ENCODE measurements around the gene KRT14.
"Not testable (repeated sequence)": the region's sequence is repeated elsewhere in the genome, so short reads cannot be mapped to it uniquely, and the experiment has no call there.

The KRT14 gene

DNA sequence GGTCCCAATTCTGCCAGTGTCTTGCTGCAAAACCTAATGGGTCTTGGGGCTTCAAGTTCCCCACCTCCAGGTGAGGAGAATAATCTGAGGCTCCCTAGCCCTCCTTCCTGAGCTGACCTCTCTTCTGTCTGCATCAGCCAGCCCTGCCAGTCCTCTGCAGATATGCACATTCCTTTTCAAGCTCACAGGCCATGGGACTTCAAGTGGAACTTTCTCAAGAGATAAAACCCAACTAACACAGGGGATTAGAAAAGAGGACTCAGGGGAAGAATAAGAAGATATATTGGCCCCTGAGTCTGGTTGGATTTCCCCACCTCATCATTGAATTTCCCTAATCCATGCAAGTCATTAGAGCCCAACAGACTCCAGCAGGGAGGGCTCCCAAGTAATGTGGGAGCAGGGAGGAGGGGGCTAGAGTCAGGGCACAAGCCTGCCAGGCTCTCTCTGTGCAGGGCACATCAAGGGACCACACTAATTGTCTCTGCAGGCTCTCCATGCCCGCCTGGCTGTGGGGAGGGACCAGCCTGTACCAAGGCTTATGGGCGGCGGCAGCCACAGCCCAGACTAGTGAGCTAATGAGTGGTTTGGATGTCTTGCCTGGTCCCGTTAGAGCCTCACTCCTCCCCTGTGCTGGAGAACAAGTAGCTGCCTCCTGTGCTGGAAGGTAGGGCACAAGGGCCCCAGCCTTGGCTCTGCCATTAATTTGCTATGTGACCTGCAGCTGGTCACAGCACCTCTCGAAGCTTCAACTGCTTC lies 1.2 kb downstream of the KRT14 start:
- TF ChIP-seq CTCF (IDR thresholded peaks at IDR 0.05; ENCODE audit: borderline replicate concordance, insufficient read depth, low read depth, low read length) = no peak
- no peak overlapping the region for H3K4me3 ChIP-seq (ENCODE audit: low read depth, low read length)

DNA sequence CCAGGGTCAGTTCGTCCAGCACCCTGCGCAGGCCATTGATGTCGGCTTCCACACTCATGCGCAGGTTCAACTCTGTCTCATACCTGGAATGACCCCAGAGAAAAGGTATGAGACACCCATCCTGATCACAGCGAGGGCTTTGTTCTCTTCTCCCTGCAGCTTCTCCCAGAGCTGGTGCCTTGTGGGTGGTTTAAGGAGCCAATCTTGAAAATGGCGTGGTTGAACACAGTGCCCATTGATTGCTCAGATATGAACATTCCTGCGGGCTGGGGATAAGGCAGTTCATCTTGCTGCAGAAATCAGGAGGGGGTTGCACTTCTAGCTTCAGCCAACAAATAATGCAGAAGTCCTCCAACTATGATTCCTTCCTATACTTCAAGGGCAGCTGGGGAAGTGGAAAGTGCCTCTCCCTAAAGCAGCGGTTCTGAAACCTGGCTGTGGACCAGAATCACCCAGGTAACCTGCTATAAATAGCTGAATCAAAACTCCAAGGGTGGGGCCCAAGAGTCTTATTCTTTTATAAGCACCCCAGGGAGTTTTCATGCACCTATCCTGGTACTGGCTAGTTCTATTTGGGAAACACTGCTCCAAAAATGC lies 2.3 kb downstream of the KRT14 start:
- H3K4me3 ChIP-seq (ENCODE audit: low read depth, low read length) = not testable (repeated sequence)

GRCh38 chr17:41583137-41584127 lies 3.3 kb downstream of the KRT14 start:
- no peak for TF ChIP-seq CTCF (IDR thresholded peaks at IDR 0.05; ENCODE audit: borderline replicate concordance, insufficient read depth, low read depth, low read length)

GRCh38 chr17:41582061-41582968 lies 4.4 kb downstream of the KRT14 start:
- H3K4me3 ChIP-seq (ENCODE audit: low read depth, low read length) = not testable (repeated sequence)

More at GRCh38 chr17:41583137-41584127, 3.3 kb downstream of the KRT14 start:
- H3K4me3 ChIP-seq (ENCODE audit: low read depth, low read length) = no peak overlapping the region

DNA sequence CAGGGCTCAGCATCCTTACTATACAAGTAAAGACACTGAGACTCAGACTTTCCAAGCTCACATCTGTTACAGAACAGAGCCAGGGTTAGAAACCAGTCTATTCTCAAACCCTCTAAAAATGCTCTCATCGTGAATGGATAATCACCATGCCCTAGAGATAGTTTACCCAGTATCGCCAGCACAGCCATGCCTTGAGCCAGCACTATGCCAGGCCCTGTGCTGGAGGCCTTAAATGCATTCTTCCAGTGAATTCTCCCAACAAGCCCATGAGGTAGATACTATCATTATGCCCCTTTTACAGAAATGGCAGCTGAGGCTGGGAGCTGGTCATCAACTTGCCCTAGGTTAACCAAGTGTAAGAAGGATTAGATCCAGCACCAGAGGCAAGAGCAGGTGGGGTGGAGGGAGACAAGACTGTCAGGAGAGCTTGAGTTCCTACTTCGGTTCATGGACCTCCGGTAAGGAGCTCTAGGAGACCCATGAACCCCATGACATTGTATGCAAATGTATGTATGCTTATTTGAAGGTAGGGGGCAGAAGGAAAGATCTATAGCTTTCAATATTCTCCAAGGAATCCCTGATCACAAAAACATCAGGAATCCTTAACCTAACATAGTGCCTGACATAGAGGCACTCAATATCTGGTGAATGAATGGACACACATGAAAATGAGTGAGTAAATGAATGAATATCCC lies 5.2 kb downstream of the KRT14 start:
- TF ChIP-seq CTCF (IDR thresholded peaks at IDR 0.05; ENCODE audit: borderline replicate concordance, insufficient read depth, low read depth, low read length) = no peak
- no peak overlapping the region for H3K4me3 ChIP-seq (ENCODE audit: low read depth, low read length)

GRCh38 chr17:41580687-41581365 lies 5.9 kb downstream of the KRT14 start:
- TF ChIP-seq CTCF (IDR thresholded peaks at IDR 0.05; ENCODE audit: borderline replicate concordance, insufficient read depth, low read depth, low read length) = no peak
- H3K4me3 ChIP-seq (ENCODE audit: low read depth, low read length) = no peak overlapping the region

DNA sequence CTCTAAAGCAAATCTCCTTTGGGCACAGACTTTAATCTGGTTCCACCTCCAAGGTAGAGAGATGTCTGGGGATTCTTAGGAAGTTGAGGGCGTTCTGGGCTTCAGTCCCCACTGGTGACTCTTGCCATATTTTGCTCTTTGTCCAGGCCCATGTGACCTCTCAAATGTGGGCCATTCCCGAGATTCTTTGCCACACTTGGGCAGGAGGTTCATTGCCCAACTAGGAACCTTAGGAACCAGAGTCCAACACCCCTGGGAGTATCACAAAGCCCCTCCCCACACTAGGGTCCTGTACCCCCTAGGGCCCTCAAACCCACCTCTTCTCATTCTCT lies 6.5 kb downstream of the KRT14 start:
- H3K4me3 ChIP-seq (ENCODE audit: low read depth, low read length) = no peak overlapping the region
- TF ChIP-seq CTCF (IDR thresholded peaks at IDR 0.05; ENCODE audit: borderline replicate concordance, insufficient read depth, low read depth, low read length) = no peak

Measured in GM12875 (cell line).